Embryonic facial prominence (tissue), 1 donor: Measurements from ENCODE around the gene SLCO4A1.

Experiments used
- DNase-seq: peaks from one replicate; pipeline ENCODE4 v3.0.0-alpha.2; 2016; ENCODE audit errors: extremely low spot score

The SLCO4A1 gene

GRCh38 chr20:62714799-62715198, 72.5 kb downstream of the SLCO4A1 start:
- DNase-seq: no peak

GRCh38 chr20:62715201-62715600, 72.9 kb downstream of the SLCO4A1 start:
- DNase-seq: no peak

- no peak for DNase-seq
These were observed 74.1 kb downstream of the SLCO4A1 start for GRCh38 chr20:62716198-62716940.

GRCh38 chr20:62716941-62717310, 74.6 kb downstream of the SLCO4A1 start:
- DNase-seq: no peak

- no peak for DNase-seq
These were observed 75.6 kb downstream of the SLCO4A1 start for GRCh38 chr20:62717933-62718332.

GRCh38 chr20:62718546-62718945, 76.2 kb downstream of the SLCO4A1 start:
- DNase-seq: no peak

- no peak for DNase-seq
These were observed 77.1 kb downstream of the SLCO4A1 start for GRCh38 chr20:62719250-62719935.
